ENCODE data around the gene PIEZO1. TPM values are rescaled to one million over a fixed set of nuclear protein-coding genes. Genes with fewer than 3 reads are reported as not detected.

Gene PIEZO1
- total RNA-seq, 4 donors from 2014 or later, result 101 to 364 (median 121) TPM

- no peak for TF ChIP-seq CTCF (IDR thresholded peaks at IDR 0.05; ENCODE audit: low read depth)
These were observed 77.8 kb downstream of the PIEZO1 start for GRCh38 chr16:88706965-88707826.

GRCh38 chr16:88706229-88706964 is 78.6 kb downstream of the PIEZO1 start, which contains the start of the genes CTU2 and RNF166:
CTU2 (plus strand) TSS chr16:88706503; CDS start chr16:88706531, 28 bp downstream.
RNF166 (minus strand) TSS chr16:88706408; CDS start chr16:88706325, 83 bp downstream.
- TF ChIP-seq CTCF (IDR thresholded peaks at IDR 0.05; ENCODE audit: low read depth), result no peak

DNA sequence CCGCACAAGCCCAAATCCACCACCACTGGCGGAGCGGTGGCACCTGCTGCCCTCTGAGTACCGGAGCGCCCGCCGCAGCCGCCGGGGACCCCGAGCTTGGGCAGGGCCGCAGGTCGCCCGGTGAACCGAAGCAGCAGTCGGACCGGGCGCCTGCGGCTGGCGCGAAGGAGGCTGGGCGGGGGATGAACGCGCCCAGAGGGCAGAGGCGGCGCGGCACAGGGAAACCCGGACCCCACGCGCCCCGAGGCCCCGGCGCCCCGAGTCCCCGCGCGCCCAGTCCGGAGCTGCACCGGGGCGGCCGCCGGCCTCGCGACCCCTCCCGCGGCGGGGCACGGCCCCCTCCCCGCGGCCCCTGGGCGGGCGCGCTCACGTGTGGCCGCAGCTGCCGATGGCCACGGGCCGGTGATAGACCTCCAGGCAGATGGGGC is 79.2 kb downstream of the PIEZO1 start:
- TF ChIP-seq CTCF (IDR thresholded peaks at IDR 0.05; ENCODE audit: low read depth), result no peak

DNA sequence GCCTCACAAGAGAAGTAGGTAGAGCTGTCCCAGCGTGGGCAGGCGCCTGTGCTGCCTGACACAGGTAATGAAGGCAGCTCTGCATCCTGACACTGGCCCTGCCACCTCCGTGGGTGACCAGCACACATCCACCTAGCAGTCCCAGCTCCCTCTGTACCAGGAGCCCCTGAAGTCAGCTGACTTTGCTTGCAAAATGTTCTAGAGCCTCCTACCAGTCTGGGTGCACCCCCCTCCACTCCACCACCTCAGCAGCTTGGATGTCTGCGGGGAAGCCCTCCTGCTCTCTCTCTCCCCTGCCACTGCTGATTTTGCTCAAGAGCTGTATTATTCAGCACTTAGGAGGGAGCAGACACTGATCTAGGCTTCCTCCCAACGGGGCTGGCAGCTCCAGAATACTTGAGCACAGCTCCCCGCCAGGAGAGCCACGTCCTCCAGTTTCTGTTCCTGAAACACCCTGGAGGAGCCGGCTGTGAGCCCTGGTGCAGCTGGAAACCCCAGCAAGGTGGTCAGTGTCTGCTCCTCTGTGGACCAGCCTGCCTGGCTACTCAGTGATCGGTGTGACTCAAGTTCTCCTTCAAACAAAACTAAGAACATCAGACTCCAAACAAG is 79.8 kb downstream of the PIEZO1 start:
- no peak for TF ChIP-seq CTCF (IDR thresholded peaks at IDR 0.05; ENCODE audit: low read depth)

DNA sequence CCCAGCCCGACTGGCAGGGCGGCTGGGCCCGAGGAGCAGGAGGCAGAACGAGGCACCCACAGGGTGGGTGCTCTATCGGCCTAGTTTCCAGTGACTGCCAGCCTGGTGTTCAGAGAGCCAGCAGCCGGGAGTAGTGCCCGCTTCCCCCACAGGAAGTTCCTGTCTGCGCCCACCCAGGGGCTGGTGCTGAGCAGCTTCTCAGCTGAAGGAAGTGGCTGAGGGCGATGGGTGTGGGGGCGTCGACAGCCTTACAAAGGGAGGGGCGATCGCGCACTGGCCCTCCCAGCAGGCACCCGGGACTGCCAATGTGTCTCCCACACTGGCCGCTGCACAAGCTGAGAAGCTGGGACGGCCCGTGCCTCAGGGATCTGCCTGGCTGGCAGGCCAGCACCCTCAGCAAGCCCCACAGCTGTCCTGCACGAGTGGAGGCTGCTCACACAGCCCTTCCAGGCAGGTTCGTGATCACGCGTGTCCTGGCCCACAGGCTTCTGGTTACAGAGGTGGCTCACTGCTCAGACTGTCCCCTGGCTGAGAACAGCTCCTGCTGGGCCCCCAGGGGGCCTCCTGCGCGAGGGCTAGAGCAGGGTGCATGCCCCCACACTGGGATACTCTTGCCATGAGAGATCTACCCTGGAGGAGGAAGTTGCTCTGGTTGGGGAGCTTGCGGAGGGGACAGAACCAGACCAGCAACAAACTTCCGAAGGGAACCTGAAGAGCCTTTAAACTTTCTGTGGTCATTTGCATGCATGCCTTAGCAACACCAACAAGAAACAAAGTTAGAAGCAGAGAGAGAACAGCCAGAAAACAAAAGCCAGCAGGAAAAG is 81.3 kb downstream of the PIEZO1 start:
- no peak for TF ChIP-seq CTCF (IDR thresholded peaks at IDR 0.05; ENCODE audit: low read depth)

DNA sequence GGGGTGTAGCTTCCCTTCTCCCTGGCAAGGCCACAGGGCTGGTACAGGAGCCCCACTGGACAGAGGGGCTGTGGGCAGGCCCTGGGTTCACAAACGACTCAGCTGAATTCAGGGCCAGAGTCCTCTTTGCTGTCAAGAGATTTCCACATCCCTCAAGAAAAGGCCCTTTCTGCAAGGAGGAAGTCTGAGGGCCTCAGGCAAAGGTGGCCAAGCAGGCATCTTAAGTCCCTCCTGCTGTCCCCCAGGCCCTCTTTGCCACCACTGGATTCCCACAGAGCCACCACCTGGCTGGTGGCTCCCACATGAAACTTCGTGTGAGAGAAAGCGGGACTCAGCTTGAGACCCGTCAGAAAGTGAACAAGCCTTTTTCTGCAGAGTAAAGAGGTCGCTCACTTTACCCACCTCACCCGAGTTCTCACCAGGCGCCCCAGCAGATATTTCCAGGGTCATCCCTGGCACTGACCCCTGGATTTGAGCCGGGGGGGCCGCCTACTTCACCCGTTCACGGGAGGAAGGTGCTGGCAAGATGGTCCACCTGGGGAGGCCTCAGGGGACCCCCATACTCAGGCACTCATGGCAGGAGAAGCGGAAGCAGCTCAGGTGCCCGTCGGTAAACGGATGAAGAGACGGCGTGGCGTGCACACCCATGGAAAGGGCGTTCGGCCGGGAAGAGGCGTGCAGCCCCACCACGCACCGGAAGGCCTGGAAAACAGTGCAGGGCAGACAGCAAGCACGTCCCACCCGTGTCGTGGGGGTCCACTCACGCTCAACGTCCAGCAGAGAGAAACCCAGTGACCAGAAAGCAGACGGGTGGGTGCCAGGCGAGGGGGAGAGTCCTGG is 82.4 kb downstream of the PIEZO1 start:
- no peak for TF ChIP-seq CTCF (IDR thresholded peaks at IDR 0.05; ENCODE audit: low read depth)

Data from subcutaneous adipose tissue (tissue), 4 donors.